Duodenal mucosa (tissue), 2 donors: ENCODE data around the gene BAHCC1.

Source experiments
- H3K27ac ChIP-seq: one replicate; pipeline ENCODE4 v1.7.0; 2013; ENCODE audit warnings: low read depth, low read length
- H3K27me3 ChIP-seq, 2 donors: one replicate each; pipeline ENCODE4 v1.7.0; 2013; ENCODE audit warnings: low read length in 2 of 2, control low read depth in 1 of 2; ENCODE audit not compliant: insufficient read depth in 2 of 2, control insufficient read depth in 1 of 2
- H3K36me3 ChIP-seq, 2 donors: one replicate each; pipeline ENCODE4 v1.7.0; 2013; ENCODE audit warnings: low read length in 2 of 2, control low read depth in 1 of 2; ENCODE audit not compliant: insufficient read depth in 2 of 2, control insufficient read depth in 1 of 2
- H3K4me1 ChIP-seq, 2 donors: one replicate each; pipeline ENCODE4 v1.7.0; 2013; ENCODE audit warnings: low read length in 2 of 2, control low read depth in 1 of 2; ENCODE audit not compliant: insufficient read depth in 2 of 2, control insufficient read depth in 1 of 2
- H3K4me3 ChIP-seq, 2 donors: one replicate each; pipeline ENCODE4 v1.7.0; 2013; ENCODE audit warnings: low read length in 2 of 2, low read depth in 1 of 2
- H3K9ac ChIP-seq, 2 donors: one replicate each; pipeline ENCODE4 v1.7.0; 2013; ENCODE audit warnings: low read length in 2 of 2, low read depth in 1 of 2
- H3K9me3 ChIP-seq, 2 donors: one replicate each; pipeline ENCODE4 v1.7.0; 2013; ENCODE audit warnings: low read length in 2 of 2, control low read depth in 1 of 2; ENCODE audit not compliant: control insufficient read depth in 1 of 2

Gene BAHCC1

GRCh38 chr17:81380131-81380530 is 15.1 kb upstream of the BAHCC1 start:
- no peaks in the 10 kb centered on the region for H3K27me3 ChIP-seq
- no peak overlapping the region for H3K4me3 ChIP-seq
- H3K9ac ChIP-seq: no peak overlapping the region
- no peaks in the 10 kb centered on the region for H3K9me3 ChIP-seq
- H3K36me3 ChIP-seq: no peaks in the 10 kb centered on the region
- peaks cover 4 to 10% of the 10 kb centered on the region in 2 donors for H3K4me1 ChIP-seq
- no peak overlapping the region for H3K27ac ChIP-seq

- no peak overlapping the region for H3K4me3 ChIP-seq
- no peak overlapping the region for H3K9ac ChIP-seq
- H3K36me3 ChIP-seq: no peaks in the 10 kb centered on the region
- no peaks in the 10 kb centered on the region for H3K9me3 ChIP-seq
- H3K27ac ChIP-seq: no peak overlapping the region
- no peaks in the 10 kb centered on the region for H3K27me3 ChIP-seq
- H3K4me1 ChIP-seq: peaks cover 12 to 17% of the 10 kb centered on the region in 2 donors
Observed at GRCh38 chr17:81380666-81381518, 14.4 kb upstream of the BAHCC1 start.

GRCh38 chr17:81381632-81382577 is 13.4 kb upstream of the BAHCC1 start:
- no peak overlapping the region for H3K4me3 ChIP-seq
- no peaks in the 10 kb centered on the region for H3K9me3 ChIP-seq
- H3K9ac ChIP-seq: no peak overlapping the region
- H3K36me3 ChIP-seq: no peaks in the 10 kb centered on the region
- H3K27ac ChIP-seq: no peak overlapping the region
- no peaks in the 10 kb centered on the region for H3K27me3 ChIP-seq
- peaks cover 17 to 23% of the 10 kb centered on the region in 2 donors for H3K4me1 ChIP-seq

GRCh38 chr17:81382851-81383250 is 12.4 kb upstream of the BAHCC1 start:
- Histone ChIP-seq H3K4me1 (peaks cover 19 to 26% of the 10 kb centered on the region in 2 donors), H3K36me3 (no peaks in the 10 kb centered on the region), H3K9ac (no peak overlapping the region), H3K9me3 (no peaks in the 10 kb centered on the region), H3K27me3 (no peaks in the 10 kb centered on the region), H3K4me3 (no peak overlapping the region), H3K27ac (no peak overlapping the region)

GRCh38 chr17:81383504-81384421 is 11.5 kb upstream of the BAHCC1 start:
- Histone ChIP-seq H3K4me1 (peaks cover 28 to 35% of the 10 kb centered on the region in 2 donors), H3K27ac (no peak overlapping the region), H3K9ac (no peak overlapping the region)

GRCh38 chr17:81384929-81385319 is 10.3 kb upstream of the BAHCC1 start:
- Histone ChIP-seq H3K9ac (no peak overlapping the region), H3K9me3 (no peaks in the 10 kb centered on the region), H3K36me3 (no peaks in the 10 kb centered on the region), H3K4me1 (peaks cover 30 to 33% of the 10 kb centered on the region in 2 donors), H3K27ac (no peak overlapping the region), H3K27me3 (no peaks in the 10 kb centered on the region), H3K4me3 (no peak overlapping the region)

More at GRCh38 chr17:81383504-81384421, 11.5 kb upstream of the BAHCC1 start:
- Histone ChIP-seq H3K4me3 (no peak overlapping the region), H3K27me3 (no peaks in the 10 kb centered on the region), H3K36me3 (no peaks in the 10 kb centered on the region), H3K9me3 (no peaks in the 10 kb centered on the region)

- H3K9ac ChIP-seq: peak overlapping the region; percentile 15 to 25
- peak overlapping the region in 1 of 2 donors; percentile 66 for H3K4me3 ChIP-seq
- no peaks in the 10 kb centered on the region for H3K36me3 ChIP-seq
- H3K27me3 ChIP-seq: no peaks in the 10 kb centered on the region
- no peaks in the 10 kb centered on the region for H3K9me3 ChIP-seq
- H3K27ac ChIP-seq: no peak overlapping the region
- peaks cover 30 to 33% of the 10 kb centered on the region in 2 donors for H3K4me1 ChIP-seq
Observed at GRCh38 chr17:81385320-81386111, 9.7 kb upstream of the BAHCC1 start.

GRCh38 chr17:81386141-81386645 is 9.1 kb upstream of the BAHCC1 start:
- no peaks in the 10 kb centered on the region for H3K27me3 ChIP-seq
- no peaks in the 10 kb centered on the region for H3K36me3 ChIP-seq
- peak overlapping the region; percentile 66 to 81 for H3K4me3 ChIP-seq
- no peaks in the 10 kb centered on the region for H3K9me3 ChIP-seq
- peak overlapping the region; percentile 22 for H3K27ac ChIP-seq
- peaks cover 30 to 34% of the 10 kb centered on the region in 2 donors for H3K4me1 ChIP-seq
- peak overlapping the region; percentile 15 to 25 for H3K9ac ChIP-seq

GRCh38 chr17:81386646-81387099 is 8.6 kb upstream of the BAHCC1 start:
- Histone ChIP-seq H3K36me3 (peaks cover 0 to 3% of the 10 kb centered on the region in 2 donors), H3K4me1 (peaks cover 35 to 38% of the 10 kb centered on the region in 2 donors), H3K27ac (peak overlapping the region; percentile 96), H3K27me3 (no peaks in the 10 kb centered on the region), H3K9ac (peak overlapping the region; percentile 85 to 86), H3K4me3 (peak overlapping the region; percentile 66 to 81), H3K9me3 (no peaks in the 10 kb centered on the region)
